CD4-positive, alpha-beta T cell (primary cell): ENCODE data around the gene ARHGDIB. TPM values are rescaled to one million over a fixed set of nuclear protein-coding genes. Genes with fewer than 3 reads are reported as not detected.

Experiments
- ATAC-seq: fragments of 200-7000 bp; cut with Tn5 transposase; one replicate; pipeline ENCODE4 v1.10.0; 2022; ENCODE audit warnings: mild to moderate bottlenecking; ENCODE audit not compliant: poor library complexity
- CTCF ChIA-PET: fragments of 350-600 bp; sonication (Branson Sonifier 250); formaldehyde crosslinking; loops from one replicate; lab custom pipeline; 2021; ENCODE audit warnings: antibody characterized with exemption, inconsistent platforms; lab: Charles Lee
- POLR2A ChIA-PET: fragments of 350-600 bp; sonication (Branson Sonifier 250); formaldehyde crosslinking; loops from one replicate; lab custom pipeline; 2021; ENCODE audit warnings: antibody characterized with exemption, inconsistent platforms; lab: Charles Lee
- DNase-seq, 14 experiments: peaks; one replicate each; pipeline ENCODE4 v3.0.0-alpha.2; 2013 to 2020; ENCODE audit warnings: mixed read lengths in 2 of 14
- H3K27ac ChIP-seq, 2 donors: one replicate each; pipeline versions ENCODE4 v1.5.1 to v1.7.0; 2013; ENCODE audit warnings: low read length in 2 of 2, low read depth in 1 of 2, mild to moderate bottlenecking in 1 of 2
- H3K27me3 ChIP-seq, 2 experiments: 1 replicate in 1 of 2; 2 replicates in 1 of 2; pipeline versions ENCODE4 v1.6.1 to v1.7.0; 2013; ENCODE audit warnings: low read length in 2 of 2, control low read depth in 1 of 2, mild to moderate bottlenecking in 1 of 2, moderate library complexity in 1 of 2; ENCODE audit not compliant: insufficient read depth in 2 of 2, control insufficient read depth in 1 of 2
- H3K36me3 ChIP-seq: one replicate; pipeline ENCODE4 v1.6.1; 2013; ENCODE audit warnings: low read length, control low read depth; ENCODE audit not compliant: insufficient read depth
- H3K4me1 ChIP-seq: one replicate; pipeline ENCODE4 v1.6.1; 2013; ENCODE audit warnings: low read length, control low read depth; ENCODE audit not compliant: insufficient read depth
- H3K4me3 ChIP-seq: one replicate; pipeline ENCODE4 v1.5.1; 2013; ENCODE audit warnings: mild to moderate bottlenecking, low read length, moderate library complexity
- H3K9me3 ChIP-seq, 2 experiments: 1 replicate in 1 of 2; 2 replicates in 1 of 2; pipeline versions ENCODE4 v1.6.1 to v1.7.0; 2013; ENCODE audit warnings: low read length in 2 of 2, mild to moderate bottlenecking in 2 of 2, control low read depth in 1 of 2, moderate library complexity in 1 of 2; ENCODE audit not compliant: control insufficient read depth in 1 of 2, insufficient read depth in 1 of 2
- H3K27ac Mint-ChIP-seq: one replicate; pipeline ENCODE4 v1.8.0; 2020; ENCODE audit warnings: mixed read lengths
- H3K27me3 Mint-ChIP-seq: one replicate; pipeline ENCODE4 v1.8.0; 2021; ENCODE audit warnings: mixed read lengths
- H3K36me3 Mint-ChIP-seq: one replicate; pipeline ENCODE4 v1.8.0; 2021; ENCODE audit warnings: low read depth, mixed read lengths
- H3K4me1 Mint-ChIP-seq: one replicate; pipeline ENCODE4 v1.8.0; 2021; ENCODE audit warnings: low read depth, mixed read lengths
- H3K4me3 Mint-ChIP-seq: one replicate; pipeline ENCODE4 v1.8.0; 2020; ENCODE audit warnings: mild to moderate bottlenecking, mixed read lengths
- H3K9me3 Mint-ChIP-seq: one replicate; pipeline ENCODE4 v1.8.0; 2020; ENCODE audit warnings: mixed read lengths
- intact Hi-C, 2 experiments: fragments of 100-400 bp; cut with DNase I in 1 of 2; cut with micrococcal nuclease in 1 of 2; formaldehyde crosslinking; loops; one replicate each; pipeline versions ENCODE4 v1.15.1 to v1.9.0; 2023 to 2025; cut with DNase I, micrococcal nuclease
- total RNA-seq, 174 experiments: library from RNA in 2 of 174; stranded (reverse) in 2 of 174; gene quantifications; one replicate each; pipeline ENCODE4 v1.2.3 and lab custom pipeline; 2021 to 2026
- TF ChIP-seq, protein P1 (sequence below): fragments of 200-600 bp; IDR thresholded peaks from one replicate; pipeline ENCODE4 v1.8.0; 2022; ENCODE audit warnings: antibody characterized with exemption, mild to moderate bottlenecking

Gene ARHGDIB
- total RNA-seq, 2 experiments from 2014 or later = 872 to 942 TPM

DNA sequence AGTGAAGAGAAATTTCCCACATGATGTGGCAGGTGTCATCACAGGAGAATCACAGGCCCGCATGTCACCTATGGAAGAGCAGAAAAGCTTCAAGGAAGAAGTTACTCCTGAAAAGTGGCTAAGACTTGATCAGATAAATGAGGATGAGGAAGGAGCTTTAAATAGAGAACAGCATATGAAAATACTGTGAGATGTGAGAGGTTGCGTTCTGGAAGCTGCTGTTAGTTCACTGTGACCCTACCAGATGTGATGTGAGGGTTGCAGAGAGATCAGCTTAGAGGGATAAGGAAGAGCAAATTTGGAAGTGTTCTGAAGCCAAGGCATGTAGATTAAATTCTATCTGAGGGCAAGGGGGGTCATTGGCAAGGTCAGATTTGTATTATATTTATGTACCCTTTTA is 40.2 kb downstream of the ARHGDIB start:
- ChIA-PET POLR2A (interaction anchor here (0.9 to 2.2 kb wide), 5 partner anchors 11 to 151 kb away, joined by 3 to 9 read pairs (median 4); partner anchors contain the start of gene ERP27), CTCF (interaction anchor here (1.2 to 1.4 kb wide), 2 partner anchors 39 to 74 kb away, joined by 4 to 5 read pairs; no protein-coding TSS in a partner anchor)
- intact Hi-C loops = loop anchor here in 1 of 2 experiments (5.0 kb wide), 1 partner anchor 39 kb away; no protein-coding TSS in a partner anchor
- ATAC-seq (no peak), DNase-seq (no peak)
- peak overlapping the region; percentile 76 for H3K27ac Mint-ChIP-seq
- H3K36me3 ChIP-seq = peaks cover 53% of the 10 kb centered on the region
- peak overlapping the region; percentile 20 for H3K4me3 Mint-ChIP-seq
- no peaks in the 10 kb centered on the region for H3K27me3 Mint-ChIP-seq
- H3K4me3 ChIP-seq = no peak overlapping the region
- H3K27ac ChIP-seq = no peak overlapping the region
- peaks cover 27% of the 10 kb centered on the region for H3K4me1 Mint-ChIP-seq
- peaks cover 71% of the 10 kb centered on the region for H3K36me3 Mint-ChIP-seq
- H3K4me1 ChIP-seq = peaks cover 15% of the 10 kb centered on the region
- H3K27me3 ChIP-seq = no peaks in the 10 kb centered on the region
- TF ChIP-seq, protein P1, sequence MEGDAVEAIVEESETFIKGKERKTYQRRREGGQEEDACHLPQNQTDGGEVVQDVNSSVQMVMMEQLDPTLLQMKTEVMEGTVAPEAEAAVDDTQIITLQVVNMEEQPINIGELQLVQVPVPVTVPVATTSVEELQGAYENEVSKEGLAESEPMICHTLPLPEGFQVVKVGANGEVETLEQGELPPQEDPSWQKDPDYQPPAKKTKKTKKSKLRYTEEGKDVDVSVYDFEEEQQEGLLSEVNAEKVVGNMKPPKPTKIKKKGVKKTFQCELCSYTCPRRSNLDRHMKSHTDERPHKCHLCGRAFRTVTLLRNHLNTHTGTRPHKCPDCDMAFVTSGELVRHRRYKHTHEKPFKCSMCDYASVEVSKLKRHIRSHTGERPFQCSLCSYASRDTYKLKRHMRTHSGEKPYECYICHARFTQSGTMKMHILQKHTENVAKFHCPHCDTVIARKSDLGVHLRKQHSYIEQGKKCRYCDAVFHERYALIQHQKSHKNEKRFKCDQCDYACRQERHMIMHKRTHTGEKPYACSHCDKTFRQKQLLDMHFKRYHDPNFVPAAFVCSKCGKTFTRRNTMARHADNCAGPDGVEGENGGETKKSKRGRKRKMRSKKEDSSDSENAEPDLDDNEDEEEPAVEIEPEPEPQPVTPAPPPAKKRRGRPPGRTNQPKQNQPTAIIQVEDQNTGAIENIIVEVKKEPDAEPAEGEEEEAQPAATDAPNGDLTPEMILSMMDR = no peak
- no peaks in the 10 kb centered on the region for H3K9me3 ChIP-seq
- H3K9me3 Mint-ChIP-seq = no peaks in the 10 kb centered on the region

DNA sequence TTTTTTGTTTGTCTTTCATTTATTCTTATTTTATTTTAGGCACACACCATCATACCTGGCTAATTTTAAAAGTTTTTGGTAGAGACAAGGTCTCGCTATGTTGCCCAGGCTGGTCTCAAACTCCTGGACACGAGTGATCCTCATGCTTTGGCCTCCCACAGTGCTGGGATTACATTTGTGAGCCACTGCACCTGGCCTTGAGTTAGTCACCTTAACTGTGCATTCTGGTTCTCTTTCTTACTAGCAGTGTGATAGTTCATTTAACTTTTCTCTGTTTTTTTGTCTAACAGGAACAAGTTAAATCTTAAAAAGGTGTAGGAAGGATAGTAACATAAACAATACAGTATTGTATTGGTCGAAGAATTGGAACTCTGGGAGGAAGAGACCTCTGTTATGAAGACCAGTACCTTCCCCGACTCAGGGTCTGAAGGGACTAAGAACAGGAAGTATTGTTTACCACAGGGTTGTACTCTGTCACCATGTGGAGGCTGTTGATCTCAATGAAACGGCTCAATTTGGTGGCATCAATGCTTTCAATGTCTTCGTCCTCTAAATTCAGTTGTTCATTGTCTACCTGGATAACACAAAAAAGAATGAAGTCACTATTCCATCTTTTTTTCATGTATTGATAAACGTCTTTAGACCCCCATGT is 40.8 kb downstream of the ARHGDIB start:
- Histone ChIP-seq H3K27ac (no peak overlapping the region), H3K36me3 (peaks cover 60% of the 10 kb centered on the region), H3K9me3 (no peaks in the 10 kb centered on the region), H3K27me3 (no peaks in the 10 kb centered on the region), H3K4me3 (no peak overlapping the region), H3K4me1 (peaks cover 15% of the 10 kb centered on the region)
- Mint-ChIP-seq H3K27me3 (no peaks in the 10 kb centered on the region), H3K4me1 (peaks cover 27% of the 10 kb centered on the region), H3K4me3 (peak overlapping the region; percentile 20), H3K9me3 (no peaks in the 10 kb centered on the region), H3K36me3 (peaks cover 74% of the 10 kb centered on the region), H3K27ac (peak overlapping the region; percentile 76)
- peak in 4 of 14 experiments; percentile 20 to 35 (median 24) for DNase-seq
- POLR2A ChIA-PET = interaction anchor here (0.9 to 2.2 kb wide), 8 partner anchors 11 to 151 kb away, joined by 3 to 9 read pairs (median 4); partner anchors contain the start of gene ERP27
- peak; percentile 44 for ATAC-seq
- TF ChIP-seq, protein P1 = no peak
- CTCF ChIA-PET = interaction anchor here (1.2 to 1.4 kb wide), 3 partner anchors 40 to 75 kb away, joined by 4 to 5 read pairs (median 4); no protein-coding TSS in a partner anchor
- intact Hi-C loops = loop anchor here in 1 of 2 experiments (5.0 kb wide), 1 partner anchor 38 kb away; no protein-coding TSS in a partner anchor

DNA sequence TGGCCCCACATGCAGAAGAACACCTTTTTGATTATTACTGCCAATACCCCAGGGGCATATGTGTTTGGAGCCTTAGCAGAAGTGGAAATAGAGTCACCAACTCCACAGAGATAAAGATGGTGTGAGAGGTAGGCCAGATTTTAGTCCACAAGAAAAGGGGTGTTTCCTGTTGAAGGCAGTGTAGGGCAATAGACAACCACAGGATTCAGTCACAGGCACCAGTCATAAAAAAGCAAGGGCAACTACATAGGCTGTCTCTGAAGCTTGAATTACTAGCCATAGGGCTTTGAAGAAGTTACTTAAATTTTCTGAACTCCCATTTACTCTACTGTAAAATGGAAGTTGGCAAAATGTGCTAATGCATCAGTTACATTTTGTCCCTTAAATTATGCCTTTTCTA is 41.9 kb downstream of the ARHGDIB start:
- Mint-ChIP-seq H3K36me3 (peaks cover 80% of the 10 kb centered on the region), H3K9me3 (no peaks in the 10 kb centered on the region), H3K4me3 (no peak overlapping the region), H3K4me1 (peaks cover 36% of the 10 kb centered on the region), H3K27me3 (no peaks in the 10 kb centered on the region), H3K27ac (no peak overlapping the region)
- H3K4me3 ChIP-seq = no peak overlapping the region
- peaks cover 15% of the 10 kb centered on the region for H3K4me1 ChIP-seq
- H3K27me3 ChIP-seq = no peaks in the 10 kb centered on the region
- TF ChIP-seq, protein P1 = no peak
- intact Hi-C loops = loop anchor here in 1 of 2 experiments (10.0 kb wide), 1 partner anchor 695 kb away; no protein-coding TSS in a partner anchor
- no peak for ATAC-seq
- H3K36me3 ChIP-seq = peaks cover 70% of the 10 kb centered on the region
- CTCF ChIA-PET = interaction anchor here (1.4 kb wide), 1 partner anchor 76 kb away, joined by 4 read pairs; no protein-coding TSS in a partner anchor
- H3K9me3 ChIP-seq = no peaks in the 10 kb centered on the region
- no peak for DNase-seq
- POLR2A ChIA-PET = no interaction called here
- no peak overlapping the region for H3K27ac ChIP-seq
